Stimulated activated CD4-positive, alpha-beta T cell treated with anti-CD3 and anti-CD28 coated beads, Interleukin-15, amount 100 ng/mL, for 24 hours (primary cell): Measurements from ENCODE around the gene SHMT1.
"Not testable (repeated sequence)": the region's sequence is repeated elsewhere in the genome, so short reads cannot be mapped to it uniquely, and the experiment has no call there.

ENCODE experiments used
- DNase-seq: peaks from one replicate; pipeline ENCODE4 v3.0.0-alpha.2; 2020

SHMT1 gene

GRCh38 chr17:18363101-18364049 is at the start of gene SHMT1:
Gene SHMT1, minus strand, starts transcription at chr17:18363550. Its CDS starts 7,569 bp downstream, at chr17:18355981.
- peak; percentile 95 for DNase-seq

GRCh38 chr17:18412001-18412538 is 48.7 kb upstream of the SHMT1 start:
- DNase-seq: not testable (repeated sequence)

- peak; percentile 42 for DNase-seq
Measured at GRCh38 chr17:18411377-18411864, 48.1 kb upstream of the SHMT1 start.

- not testable (repeated sequence) for DNase-seq
Measured at GRCh38 chr17:18410736-18411135, 47.4 kb upstream of the SHMT1 start.

- DNase-seq: not testable (repeated sequence)
Measured at GRCh38 chr17:18409321-18409720, 46.0 kb upstream of the SHMT1 start.

GRCh38 chr17:18408906-18409305 is 45.6 kb upstream of the SHMT1 start:
- DNase-seq: not testable (repeated sequence)

- DNase-seq: not testable (repeated sequence)
Measured at GRCh38 chr17:18403604-18404003, 40.3 kb upstream of the SHMT1 start.

GRCh38 chr17:18403166-18403565 is 39.8 kb upstream of the SHMT1 start:
- not testable (repeated sequence) for DNase-seq

GRCh38 chr17:18401872-18402590 is 38.7 kb upstream of the SHMT1 start:
- DNase-seq: not testable (repeated sequence)

GRCh38 chr17:18388728-18389127 is 25.4 kb upstream of the SHMT1 start:
- not testable (repeated sequence) for DNase-seq

GRCh38 chr17:18388266-18388665 is 24.9 kb upstream of the SHMT1 start:
- DNase-seq: not testable (repeated sequence)

GRCh38 chr17:18387583-18387982 is 24.2 kb upstream of the SHMT1 start:
- DNase-seq: not testable (repeated sequence)

- not testable (repeated sequence) for DNase-seq
Measured at GRCh38 chr17:18384271-18384670, 20.9 kb upstream of the SHMT1 start.

- DNase-seq: peak; percentile 30
Measured at GRCh38 chr17:18383079-18383481, 19.7 kb upstream of the SHMT1 start.

- no peak for DNase-seq
Measured at GRCh38 chr17:18382441-18383078, 19.2 kb upstream of the SHMT1 start.

GRCh38 chr17:18381953-18382245 is 18.5 kb upstream of the SHMT1 start:
- DNase-seq: no peak

GRCh38 chr17:18381158-18381952 is 18.0 kb upstream of the SHMT1 start:
- DNase-seq: no peak

GRCh38 chr17:18380471-18381157 is 17.3 kb upstream of the SHMT1 start:
- no peak for DNase-seq

GRCh38 chr17:18379246-18380146 is 16.1 kb upstream of the SHMT1 start:
- DNase-seq: no peak

- not testable (repeated sequence) for DNase-seq
Measured at GRCh38 chr17:18378614-18379013, 15.3 kb upstream of the SHMT1 start.

- no peak for DNase-seq
Measured at GRCh38 chr17:18378205-18378505, 14.8 kb upstream of the SHMT1 start.
